GM21447 (cell line): ENCODE data around the gene CWC22.
"Not testable (repeated sequence)": the region's sequence is repeated elsewhere in the genome, so short reads cannot be mapped to it uniquely, and the experiment has no call there.

ENCODE experiments used
- ATAC-seq: cut with Tn5 transposase; IDR thresholded peaks from one replicate; pipeline ENCODE4 v1.9.1; 2021; ENCODE audit not compliant: unreplicated experiment

The CWC22 gene

DNA sequence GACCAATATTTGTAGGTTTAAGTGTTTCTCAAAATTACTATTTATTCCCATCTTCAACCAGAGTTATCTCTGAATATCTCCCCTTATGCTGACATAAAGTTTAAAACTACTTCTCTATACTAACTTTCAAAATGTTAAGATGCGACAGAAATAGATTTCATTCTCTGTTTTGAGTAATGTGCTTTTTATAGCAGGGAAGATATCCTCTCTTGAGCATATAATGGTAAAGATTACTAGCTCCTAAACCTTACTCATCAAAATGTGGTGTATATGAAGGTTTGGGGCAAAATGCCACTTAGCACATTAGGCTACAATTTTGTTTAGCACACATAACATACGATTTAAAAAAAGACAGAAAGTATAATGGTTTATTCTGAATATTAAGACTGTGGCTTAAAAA, 54.4 kb downstream of the CWC22 start:
- ATAC-seq, result no peak

DNA sequence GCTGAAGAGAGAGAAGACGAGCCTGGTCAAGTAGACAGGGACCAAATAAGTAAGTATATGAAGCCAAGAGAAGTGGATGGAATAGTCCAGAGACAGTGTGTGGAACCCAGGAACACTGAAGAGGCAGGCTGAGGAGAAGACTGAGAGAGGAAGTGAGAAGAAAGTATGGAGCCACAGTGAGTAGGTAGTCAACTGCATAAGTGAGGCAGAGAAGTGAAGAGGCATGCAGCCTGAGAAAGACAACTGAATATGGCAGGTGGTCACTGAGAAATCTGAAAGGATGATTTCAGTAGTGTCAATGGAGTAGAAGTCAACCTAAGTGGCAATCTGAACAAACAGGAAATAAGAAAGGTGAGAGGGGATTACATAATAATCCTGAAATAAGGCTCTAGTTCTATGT, 55.4 kb downstream of the CWC22 start:
- peak; percentile 49 for ATAC-seq

DNA sequence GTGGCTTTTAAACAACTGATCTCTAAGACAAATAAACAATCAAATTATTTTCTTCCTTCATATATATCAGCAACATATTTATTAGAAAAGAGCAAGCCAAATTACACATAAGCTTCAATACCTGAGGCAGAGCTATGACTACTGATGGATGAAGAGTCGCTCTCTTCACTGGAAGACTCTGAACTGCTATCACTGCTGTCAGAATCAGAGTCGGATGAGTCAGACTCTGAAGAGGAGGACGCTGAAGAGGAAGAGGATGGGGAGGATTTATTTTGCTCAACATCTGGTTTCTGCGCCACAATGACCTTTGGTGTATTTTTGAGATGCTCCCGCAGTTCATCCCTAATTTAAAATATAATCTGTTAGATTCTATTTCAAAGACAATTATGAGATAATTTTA, 56.7 kb downstream of the CWC22 start:
- ATAC-seq, result no peak

DNA sequence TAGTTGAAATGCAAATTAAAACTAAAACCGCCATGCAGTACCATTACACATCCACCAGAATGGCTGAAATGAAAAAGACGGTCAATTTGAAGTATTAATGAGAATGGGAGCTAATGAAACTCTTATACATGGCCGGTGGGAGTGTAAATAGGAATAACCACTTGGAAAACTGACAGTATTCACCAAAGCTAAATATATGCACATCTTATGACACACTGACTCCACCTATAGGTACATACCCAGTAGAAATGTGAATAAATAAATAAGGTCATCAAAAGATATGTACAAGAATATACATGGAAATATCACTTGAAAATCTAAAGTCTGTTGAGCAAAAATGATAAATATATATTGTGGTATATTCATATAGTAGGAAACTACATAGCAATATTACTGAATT, 57.7 kb downstream of the CWC22 start:
- ATAC-seq, result no peak

DNA sequence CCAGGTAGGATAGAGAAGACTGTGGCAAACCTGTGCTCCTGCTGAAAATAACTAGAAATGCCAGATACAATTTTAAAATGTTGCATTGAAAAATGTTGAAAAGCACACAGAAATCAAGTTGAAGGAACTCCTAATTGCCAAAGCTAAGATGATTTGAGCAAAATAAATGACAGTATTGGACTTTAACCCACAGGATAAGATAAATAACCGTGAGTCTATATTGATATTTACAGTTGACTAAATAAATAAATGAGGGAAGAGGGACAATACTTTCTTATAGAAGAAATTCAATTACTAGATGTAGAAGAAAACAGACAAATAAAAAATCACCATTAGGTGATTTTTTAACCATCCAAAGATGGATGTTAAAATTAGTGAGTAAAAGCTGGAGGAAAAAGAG, 59.0 kb downstream of the CWC22 start:
- no peak for ATAC-seq

DNA sequence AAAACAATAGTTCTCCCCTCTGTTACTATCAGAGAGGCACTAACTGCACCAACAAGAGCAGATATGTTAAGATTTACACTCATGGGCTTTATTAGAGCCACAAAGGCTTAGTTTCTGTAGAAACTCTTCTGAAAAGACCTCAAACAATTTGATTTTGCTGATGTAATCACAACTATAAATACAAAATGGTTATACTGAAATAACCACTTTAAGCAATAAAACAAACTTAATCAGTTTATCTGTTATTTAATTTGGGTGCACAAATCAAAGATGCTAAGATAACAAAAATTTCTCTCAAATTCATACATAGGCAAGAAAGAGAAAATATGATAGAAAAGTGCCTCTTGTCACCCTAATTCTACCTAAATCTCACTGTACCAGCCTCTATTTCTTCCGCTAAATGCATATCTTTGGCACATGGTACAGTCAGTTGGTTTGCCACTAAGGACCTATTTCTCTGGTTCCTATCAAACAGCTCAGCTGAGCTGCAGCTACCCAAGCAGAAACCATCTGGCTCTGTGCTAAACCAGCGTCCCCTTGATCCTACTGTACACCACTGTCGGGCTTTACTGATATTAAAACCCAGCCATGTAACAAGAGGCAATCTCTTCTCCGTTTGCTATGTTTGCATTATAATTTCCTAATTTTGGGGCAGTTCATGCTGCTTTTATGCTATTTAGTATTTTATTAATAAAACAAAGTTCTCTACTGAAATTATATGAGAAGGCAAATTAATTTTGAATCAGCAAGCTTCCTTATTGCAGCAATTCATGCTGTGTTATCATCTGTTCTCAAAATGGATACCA, 60.1 kb downstream of the CWC22 start:
- no peak for ATAC-seq

DNA sequence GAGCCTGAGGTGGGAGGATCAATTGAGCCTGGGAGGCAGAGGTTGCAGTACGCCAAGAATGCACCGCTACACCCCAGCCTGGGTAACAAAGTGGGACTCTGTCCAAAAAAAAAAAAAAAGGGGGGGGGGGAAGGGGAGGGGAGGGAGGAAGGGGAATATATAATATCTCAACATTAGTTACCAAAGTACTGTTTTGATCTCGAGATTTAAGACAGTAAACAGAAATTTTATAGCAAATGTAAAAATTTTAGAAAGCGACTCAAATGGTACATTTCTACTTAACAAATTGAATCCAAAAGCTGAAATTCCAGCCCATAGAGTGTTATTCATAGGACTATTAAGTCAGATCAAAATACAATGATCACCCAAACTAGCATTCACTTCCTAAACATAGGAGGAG, 60.8 kb downstream of the CWC22 start:
- ATAC-seq, result no peak

DNA sequence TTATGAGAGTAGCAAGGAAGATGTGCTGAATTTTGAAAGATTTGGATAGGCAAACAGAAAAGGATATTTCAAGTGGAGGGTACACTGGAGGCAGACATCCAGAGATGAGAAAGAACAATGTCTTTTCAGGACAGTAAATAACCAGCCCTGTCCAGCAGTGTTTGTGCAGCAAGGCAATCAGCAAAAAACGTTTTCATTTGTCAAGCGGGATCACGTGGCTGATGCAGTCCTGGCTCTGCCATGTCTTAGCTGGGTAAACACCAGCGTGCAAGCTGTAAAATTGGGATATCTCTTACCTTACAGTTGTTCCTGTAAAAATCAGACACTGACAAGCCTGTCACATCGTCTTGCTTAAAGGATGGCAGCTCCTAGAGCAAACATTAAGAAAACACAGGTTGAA, 67.8 kb downstream of the CWC22 start:
- no peak for ATAC-seq

DNA sequence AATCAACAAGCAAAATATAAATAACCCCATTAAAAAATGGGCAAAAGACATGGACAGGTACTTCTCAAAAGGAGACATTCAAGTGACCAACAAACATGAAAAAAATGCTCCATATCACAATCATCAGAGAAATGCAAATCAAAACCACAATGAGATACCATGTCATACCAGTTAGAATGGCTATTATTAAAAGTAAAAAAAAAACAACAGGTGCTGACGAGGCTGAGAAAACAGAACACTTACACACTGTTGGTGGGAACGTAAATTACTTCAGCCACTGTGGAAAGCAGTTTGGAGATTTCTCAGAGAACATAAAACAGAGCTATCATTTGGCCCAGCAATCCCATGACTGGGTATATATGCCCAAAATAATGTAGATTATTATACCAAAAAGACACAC, 69.1 kb downstream of the CWC22 start:
- no peak for ATAC-seq

DNA sequence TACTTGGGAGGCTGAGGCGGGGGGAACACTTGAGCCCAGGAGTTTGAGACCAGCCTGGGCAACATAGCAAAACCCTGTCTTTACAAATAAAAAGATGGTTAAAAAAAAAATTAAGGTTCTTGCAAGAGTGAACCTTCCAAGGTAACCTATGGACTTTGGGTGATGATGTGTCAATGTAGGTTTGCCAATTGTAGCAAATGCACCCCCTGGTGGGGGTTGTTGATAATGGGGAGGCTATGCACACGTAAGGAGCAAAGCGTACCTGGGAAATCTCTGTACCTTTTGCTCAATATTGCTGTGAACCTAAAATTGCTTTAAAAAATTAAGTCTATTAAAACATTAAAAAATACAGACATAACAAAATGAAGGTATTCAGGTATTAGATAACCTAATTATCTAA, 70.4 kb downstream of the CWC22 start:
- no peak for ATAC-seq

DNA sequence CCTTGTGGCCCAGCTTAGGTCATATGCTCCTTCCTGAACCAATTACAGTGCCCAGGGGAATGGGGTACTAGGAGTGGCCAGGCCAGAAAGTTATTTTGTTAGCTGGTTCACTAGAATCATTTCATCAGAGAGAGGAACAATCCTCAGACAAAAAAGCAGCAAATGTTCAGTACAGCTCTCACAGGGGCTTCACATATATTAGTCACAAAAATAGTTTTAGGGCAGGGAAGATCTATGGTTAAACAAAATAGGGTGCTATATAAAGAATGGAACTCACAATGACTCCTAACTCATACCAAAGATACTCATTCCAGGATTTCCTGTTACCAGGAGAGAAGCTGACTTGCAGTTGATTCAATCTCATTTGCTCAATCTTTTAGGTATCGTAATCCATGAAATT, 71.0 kb downstream of the CWC22 start:
- ATAC-seq, result no peak

DNA sequence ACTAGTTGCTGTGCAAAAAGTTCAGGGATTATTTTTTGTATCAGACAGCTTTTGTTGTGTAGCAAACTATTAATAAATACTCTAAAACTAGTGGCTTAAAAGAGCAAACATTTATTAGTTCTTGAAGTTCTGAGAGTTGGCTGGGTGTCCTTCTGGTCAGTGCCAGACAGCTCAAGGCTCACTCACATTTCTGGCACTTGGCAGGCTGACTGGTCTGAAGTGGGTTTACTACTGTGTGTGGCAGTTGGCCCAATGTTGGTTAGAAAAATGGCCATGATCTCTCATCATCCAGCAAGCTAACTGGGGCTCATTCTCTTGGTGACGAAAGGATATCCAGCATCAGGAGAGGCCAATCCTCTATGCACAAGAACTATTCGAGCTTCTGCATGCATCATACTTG, 74.3 kb downstream of the CWC22 start:
- ATAC-seq, result no peak

DNA sequence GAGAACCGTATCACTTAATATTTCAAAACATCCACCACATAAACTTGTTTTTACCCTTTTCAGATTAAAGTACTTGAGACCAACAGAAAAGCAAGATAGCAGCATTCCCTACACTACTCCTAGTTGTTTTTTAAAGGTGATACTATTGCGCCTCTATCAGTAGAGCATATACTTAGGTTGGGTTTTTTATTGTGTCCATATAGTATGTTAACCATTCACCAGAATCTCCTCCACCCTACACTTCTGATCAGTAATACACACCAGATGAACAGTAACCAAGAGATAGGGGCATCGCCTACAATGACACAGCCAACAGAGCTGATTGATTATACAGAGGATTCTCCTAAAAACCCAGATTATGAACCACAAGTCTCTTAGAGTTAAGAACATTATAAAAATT, 75.6 kb downstream of the CWC22 start:
- ATAC-seq, result no peak

DNA sequence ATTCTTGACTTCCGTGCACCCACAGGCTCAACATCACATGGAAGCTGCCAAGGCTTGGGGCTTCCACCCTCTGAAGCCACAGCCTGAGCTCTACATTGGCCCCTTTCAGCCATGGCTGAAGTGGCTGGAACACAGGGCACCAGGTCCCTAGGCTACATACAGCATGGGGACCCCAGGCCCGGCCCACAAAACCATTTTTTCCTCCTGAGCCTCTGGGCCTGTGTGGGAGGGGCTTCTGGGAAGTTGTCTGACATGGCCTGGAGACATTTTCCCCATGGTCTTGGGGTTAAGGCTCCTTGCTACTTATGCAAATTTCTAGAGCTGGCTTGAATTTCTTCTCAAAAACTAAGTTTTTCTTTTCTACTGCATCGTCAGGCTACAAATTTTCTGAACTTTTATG, 77.1 kb downstream of the CWC22 start:
- ATAC-seq, result not testable (repeated sequence)

DNA sequence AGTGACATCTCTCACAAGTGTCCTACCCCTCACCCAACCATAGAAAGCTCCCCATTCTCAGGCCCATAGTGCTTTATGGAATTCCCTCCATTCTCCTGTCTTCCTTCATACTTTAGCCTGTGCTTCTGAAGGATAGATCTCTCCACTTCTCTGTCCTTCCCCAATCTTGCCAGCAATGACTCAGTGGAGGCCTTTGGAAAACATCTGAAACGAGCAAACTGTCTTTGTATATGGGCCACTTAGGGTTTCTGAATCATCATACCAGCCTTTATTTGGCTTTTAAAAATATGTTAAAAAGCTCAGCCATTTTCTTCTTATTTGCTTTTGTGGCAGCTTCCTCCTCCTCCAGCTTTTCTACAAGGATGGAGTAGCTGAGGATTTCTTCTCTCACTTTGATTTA, 80.1 kb downstream of the CWC22 start:
- no peak for ATAC-seq

DNA sequence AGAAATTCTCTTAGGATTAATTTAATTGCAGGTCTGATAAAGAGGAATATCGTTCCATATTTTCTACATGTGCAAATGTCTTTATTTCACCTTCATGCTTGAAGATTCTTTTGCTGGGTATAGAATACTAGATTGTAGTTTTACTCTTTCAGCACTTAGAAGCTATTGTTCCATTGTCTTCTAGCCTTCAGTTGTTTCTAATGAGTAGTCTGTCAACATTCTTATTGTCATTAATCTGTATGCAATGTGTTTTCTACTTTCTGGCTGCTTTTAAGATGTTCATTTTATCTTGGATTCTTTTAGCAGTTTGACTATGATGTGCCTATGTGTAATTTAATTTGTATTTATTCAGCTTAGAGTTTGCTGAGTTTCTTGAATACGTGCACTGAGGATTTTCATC, 81.4 kb downstream of the CWC22 start:
- no peak for ATAC-seq

DNA sequence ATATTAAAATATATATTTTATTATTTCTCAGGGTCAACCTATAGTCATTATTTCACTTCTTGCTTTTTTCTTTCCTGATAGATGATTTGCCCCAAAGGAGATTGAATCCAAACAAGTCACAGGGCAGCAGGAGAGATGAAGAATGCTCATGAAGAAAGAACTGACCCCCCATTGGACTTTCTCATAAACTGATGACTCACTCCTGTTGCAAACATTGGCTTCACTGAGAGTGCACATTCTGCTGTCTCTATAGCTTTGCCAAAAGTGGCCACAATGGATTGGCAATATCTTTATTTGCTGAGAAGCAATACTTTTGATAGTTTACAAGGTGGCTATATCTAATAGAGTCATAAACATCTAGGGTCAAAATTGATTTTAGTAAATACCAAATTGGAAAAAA, 89.8 kb downstream of the CWC22 start:
- ATAC-seq, result no peak

DNA sequence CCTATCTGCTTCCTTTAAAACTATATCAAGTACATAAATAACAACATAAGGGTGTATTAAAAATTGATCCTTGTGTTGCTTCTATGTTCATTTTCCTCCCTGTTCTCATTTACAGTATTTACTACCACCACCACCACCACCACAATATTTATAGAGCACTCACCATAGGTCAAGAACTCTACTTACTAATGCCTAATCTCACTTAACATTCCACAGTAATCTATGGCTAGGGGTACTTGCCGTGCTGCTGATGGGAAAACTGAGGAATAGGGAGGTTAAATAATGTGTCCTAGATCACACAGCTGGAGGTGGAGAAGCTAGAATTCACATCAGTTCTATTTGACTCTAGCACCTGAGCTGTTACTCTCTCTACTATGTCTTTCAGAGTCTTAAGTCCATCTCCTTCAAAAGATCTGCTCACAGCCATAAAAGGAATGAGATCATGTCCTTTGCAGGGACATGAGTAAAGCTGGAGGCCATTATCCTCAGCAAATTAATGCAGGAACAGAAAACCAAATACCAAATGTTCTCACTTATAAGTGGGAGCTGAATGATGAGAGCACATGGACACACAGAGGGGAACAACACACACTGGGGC, 91.6 kb downstream of the CWC22 start:
- no peak for ATAC-seq

DNA sequence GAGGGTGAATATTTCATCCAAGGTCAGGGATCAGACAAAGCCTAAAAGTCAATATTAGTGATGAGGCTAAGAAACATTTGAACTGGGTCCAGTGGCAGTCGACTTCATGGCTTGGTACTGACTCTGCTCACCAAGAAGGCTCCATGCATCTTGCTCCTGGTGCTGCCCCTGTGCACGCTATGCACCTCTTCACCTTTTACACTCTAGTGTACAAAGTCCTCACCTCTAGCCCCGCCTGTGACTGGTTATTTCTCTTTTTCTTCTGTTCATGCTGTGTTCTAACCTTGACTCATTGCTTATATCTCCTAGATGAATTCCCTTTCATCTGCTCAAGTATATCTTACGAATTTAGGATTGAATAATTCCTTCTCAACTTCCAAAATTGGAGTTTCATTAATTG, 93.3 kb downstream of the CWC22 start:
- ATAC-seq, result no peak

DNA sequence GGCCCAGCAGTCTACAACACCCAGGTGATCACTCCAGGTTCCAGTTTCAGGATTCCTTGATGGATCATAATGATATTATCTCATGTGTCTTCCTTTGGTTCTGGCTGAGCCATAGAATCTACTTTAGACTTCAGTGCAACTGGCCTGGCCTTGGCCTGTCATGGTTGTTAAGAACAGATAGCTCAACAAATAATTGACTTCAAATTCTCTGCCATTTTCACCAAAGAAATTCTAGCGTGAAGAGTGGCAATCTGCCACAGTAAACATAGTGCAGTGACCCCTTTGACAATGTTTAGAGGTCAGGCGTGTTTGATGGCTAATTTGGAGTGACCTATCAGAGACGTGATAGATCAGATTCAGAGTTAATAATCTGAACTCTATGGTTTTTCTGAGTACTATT, 95.5 kb downstream of the CWC22 start:
- ATAC-seq, result no peak

DNA sequence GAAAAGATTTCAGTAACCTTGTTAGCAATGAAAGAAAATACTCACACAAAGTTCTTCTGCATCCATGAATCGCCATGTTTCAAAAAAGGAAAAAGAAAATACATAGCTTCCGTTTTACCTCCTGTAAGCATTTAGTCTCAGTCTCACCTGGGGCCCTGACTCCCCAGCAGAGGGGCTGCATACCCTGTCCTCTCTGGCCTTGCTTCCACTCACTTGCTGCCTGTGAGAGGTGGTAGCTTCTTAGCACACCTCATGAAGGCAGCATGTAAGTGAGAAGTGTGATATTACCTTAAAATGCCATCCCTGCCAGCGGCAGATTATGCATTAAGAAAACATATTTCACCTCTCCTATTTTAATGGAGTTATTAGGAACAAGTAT, 96.4 kb downstream of the CWC22 start:
- ATAC-seq, result no peak

DNA sequence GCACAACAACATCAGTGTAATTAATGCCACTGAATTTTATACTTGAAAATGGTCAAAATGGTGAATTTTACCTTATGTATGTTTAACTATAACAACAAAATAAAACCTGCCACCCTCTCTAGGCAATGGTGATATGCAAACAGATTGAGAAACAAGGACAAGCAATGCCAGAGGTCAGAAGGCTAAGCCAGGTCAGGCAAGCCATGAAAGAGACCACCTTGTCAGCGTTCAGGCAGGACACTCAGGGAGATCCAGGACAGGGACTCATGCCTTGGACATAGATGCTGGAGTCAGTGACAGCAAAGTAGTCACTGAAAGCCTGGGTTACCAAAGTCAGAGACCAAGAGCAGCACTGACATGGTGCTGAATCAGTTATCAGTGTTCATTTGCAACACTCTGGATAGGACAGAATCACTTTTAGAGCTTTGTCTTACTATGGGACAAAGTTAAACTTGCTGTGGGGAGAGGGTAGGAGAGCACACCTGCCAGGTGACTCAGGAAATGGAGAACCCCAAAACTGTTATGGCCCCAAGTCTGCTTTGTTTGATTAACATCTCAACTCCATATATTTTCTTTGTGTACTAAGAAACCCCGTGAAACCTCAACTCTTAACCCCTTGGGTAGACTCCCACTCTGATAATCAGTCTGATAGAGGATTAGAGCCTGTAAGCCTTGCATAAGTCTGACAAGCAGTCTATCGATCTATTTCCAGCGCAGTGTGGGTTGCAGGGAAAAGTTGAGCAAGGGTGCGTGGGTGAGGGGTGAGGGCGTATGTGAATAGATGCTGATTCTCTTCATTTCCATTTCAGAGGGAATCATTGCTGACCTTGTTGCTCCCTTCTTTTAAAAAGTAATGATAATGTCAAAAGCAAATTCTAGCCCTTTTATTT, 97.0 kb downstream of the CWC22 start:
- no peak for ATAC-seq
